H1 (cell line): ENCODE results near the gene RAI14. TPM values are rescaled to one million over a fixed set of nuclear protein-coding genes. Genes with fewer than 3 reads are reported as not detected.

Source experiments
- polyA plus RNA-seq, 7 experiments: library from polyadenylated mRNA; depleted of rRNA in 3 of 7; stranded (reverse) in 5 of 7; unstranded in 2 of 7; fragments of >200 nt in 5 of 7; fragments of 200-250 nt in 2 of 7; gene quantifications; 1 replicate in 5 of 7; 2 replicates in 1 of 7; 4 replicates in 1 of 7; pipeline versions ENCODE4 v1.2.1 to v1.2.3, GENCODE V29; 2011 to 2013; ENCODE audit warnings: missing spikeins in 2 of 7, mixed read lengths in 2 of 7
- total RNA-seq: library from RNA; stranded (reverse); fragmentation: NEBNext Ultra II Directional; extraction: Animal tissue kit (Norgen Biotek cat#: 25700); gene quantifications from 2 replicates; pipeline ENCODE4 v1.2.1, GENCODE V29; 2021
- TF ChIP-seq, protein P1 (sequence below): fragments of 300-600 bp; sonication (generic); IDR thresholded peaks from 2 replicates; pipeline ENCODE4 v1.7.1; 2012; ENCODE audit warnings: low read length, moderate library complexity, mild to moderate bottlenecking, inconsistent platforms; ENCODE audit not compliant: insufficient replicate concordance

The RAI14 gene
- total and polyA plus RNA-seq, 2 of the 8 experiments (the other 6 are each of a cell fraction or from before 2014, with no cell fraction given): 48.4 to 210 TPM

DNA sequence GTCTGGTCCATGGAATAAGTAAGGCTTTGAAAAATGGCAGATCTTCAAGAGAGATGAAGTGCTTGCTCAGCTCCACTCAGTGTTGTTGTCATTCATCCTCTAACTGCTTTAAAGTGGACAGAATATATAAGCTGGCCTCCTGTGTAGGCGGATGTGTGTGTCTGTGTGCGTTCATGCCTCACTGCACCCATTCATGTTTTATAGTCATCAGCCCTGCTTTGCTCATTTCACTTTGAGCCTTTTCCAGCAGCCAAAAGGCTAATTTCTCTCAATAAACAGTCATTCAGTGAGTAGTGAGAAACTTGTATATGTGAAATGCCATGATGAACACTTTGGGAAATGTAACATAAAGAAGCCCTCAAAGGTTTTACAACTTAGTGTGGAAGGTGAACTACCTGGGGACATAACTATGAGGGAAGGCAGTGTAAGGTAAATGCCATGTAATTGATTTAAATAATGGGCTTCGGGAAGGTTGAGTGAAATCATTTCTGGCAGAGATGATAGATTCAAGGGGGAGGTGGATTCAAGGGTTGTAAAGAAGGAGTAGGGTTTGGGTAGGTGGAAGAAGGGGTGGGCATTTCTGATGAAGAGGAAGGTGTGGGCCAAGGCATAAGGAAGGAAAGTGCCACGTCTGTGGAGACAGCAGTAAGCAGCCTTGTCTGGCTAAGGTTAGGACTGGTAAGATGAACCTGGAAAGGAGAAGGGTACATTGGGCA, 198.5 kb downstream of the RAI14 start (continued):
- TF ChIP-seq, protein P1, sequence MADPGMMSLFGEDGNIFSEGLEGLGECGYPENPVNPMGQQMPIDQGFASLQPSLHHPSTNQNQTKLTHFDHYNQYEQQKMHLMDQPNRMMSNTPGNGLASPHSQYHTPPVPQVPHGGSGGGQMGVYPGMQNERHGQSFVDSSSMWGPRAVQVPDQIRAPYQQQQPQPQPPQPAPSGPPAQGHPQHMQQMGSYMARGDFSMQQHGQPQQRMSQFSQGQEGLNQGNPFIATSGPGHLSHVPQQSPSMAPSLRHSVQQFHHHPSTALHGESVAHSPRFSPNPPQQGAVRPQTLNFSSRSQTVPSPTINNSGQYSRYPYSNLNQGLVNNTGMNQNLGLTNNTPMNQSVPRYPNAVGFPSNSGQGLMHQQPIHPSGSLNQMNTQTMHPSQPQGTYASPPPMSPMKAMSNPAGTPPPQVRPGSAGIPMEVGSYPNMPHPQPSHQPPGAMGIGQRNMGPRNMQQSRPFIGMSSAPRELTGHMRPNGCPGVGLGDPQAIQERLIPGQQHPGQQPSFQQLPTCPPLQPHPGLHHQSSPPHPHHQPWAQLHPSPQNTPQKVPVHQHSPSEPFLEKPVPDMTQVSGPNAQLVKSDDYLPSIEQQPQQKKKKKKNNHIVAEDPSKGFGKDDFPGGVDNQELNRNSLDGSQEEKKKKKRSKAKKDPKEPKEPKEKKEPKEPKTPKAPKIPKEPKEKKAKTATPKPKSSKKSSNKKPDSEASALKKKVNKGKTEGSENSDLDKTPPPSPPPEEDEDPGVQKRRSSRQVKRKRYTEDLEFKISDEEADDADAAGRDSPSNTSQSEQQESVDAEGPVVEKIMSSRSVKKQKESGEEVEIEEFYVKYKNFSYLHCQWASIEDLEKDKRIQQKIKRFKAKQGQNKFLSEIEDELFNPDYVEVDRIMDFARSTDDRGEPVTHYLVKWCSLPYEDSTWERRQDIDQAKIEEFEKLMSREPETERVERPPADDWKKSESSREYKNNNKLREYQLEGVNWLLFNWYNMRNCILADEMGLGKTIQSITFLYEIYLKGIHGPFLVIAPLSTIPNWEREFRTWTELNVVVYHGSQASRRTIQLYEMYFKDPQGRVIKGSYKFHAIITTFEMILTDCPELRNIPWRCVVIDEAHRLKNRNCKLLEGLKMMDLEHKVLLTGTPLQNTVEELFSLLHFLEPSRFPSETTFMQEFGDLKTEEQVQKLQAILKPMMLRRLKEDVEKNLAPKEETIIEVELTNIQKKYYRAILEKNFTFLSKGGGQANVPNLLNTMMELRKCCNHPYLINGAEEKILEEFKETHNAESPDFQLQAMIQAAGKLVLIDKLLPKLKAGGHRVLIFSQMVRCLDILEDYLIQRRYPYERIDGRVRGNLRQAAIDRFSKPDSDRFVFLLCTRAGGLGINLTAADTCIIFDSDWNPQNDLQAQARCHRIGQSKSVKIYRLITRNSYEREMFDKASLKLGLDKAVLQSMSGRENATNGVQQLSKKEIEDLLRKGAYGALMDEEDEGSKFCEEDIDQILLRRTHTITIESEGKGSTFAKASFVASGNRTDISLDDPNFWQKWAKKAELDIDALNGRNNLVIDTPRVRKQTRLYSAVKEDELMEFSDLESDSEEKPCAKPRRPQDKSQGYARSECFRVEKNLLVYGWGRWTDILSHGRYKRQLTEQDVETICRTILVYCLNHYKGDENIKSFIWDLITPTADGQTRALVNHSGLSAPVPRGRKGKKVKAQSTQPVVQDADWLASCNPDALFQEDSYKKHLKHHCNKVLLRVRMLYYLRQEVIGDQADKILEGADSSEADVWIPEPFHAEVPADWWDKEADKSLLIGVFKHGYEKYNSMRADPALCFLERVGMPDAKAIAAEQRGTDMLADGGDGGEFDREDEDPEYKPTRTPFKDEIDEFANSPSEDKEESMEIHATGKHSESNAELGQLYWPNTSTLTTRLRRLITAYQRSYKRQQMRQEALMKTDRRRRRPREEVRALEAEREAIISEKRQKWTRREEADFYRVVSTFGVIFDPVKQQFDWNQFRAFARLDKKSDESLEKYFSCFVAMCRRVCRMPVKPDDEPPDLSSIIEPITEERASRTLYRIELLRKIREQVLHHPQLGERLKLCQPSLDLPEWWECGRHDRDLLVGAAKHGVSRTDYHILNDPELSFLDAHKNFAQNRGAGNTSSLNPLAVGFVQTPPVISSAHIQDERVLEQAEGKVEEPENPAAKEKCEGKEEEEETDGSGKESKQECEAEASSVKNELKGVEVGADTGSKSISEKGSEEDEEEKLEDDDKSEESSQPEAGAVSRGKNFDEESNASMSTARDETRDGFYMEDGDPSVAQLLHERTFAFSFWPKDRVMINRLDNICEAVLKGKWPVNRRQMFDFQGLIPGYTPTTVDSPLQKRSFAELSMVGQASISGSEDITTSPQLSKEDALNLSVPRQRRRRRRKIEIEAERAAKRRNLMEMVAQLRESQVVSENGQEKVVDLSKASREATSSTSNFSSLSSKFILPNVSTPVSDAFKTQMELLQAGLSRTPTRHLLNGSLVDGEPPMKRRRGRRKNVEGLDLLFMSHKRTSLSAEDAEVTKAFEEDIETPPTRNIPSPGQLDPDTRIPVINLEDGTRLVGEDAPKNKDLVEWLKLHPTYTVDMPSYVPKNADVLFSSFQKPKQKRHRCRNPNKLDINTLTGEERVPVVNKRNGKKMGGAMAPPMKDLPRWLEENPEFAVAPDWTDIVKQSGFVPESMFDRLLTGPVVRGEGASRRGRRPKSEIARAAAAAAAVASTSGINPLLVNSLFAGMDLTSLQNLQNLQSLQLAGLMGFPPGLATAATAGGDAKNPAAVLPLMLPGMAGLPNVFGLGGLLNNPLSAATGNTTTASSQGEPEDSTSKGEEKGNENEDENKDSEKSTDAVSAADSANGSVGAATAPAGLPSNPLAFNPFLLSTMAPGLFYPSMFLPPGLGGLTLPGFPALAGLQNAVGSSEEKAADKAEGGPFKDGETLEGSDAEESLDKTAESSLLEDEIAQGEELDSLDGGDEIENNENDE: no peak
- TF ChIP-seq, all 59 proteins: peak for 0
